Urinary bladder (tissue), 4 donors: ENCODE data around the gene LHX5. TPM values are rescaled to one million over a fixed set of nuclear protein-coding genes. Genes with fewer than 3 reads are reported as not detected.
A peak's percentile ranks its signal among the peaks of the same experiment; 100 is the strongest.

Experiments used
- DNase-seq: peaks from one replicate; pipeline ENCODE4 v3.0.0-alpha.2; 2015; ENCODE audit errors: extremely low spot score
- H3K27ac ChIP-seq: one replicate; pipeline ENCODE4 v1.5.1; 2013; ENCODE audit warnings: low read depth, mild to moderate bottlenecking, moderate library complexity
- H3K36me3 ChIP-seq: one replicate; pipeline ENCODE4 v1.6.1; 2013; ENCODE audit warnings: mild to moderate bottlenecking, moderate library complexity; ENCODE audit not compliant: insufficient read depth
- H3K4me1 ChIP-seq: one replicate; pipeline ENCODE4 v1.6.1; 2013; ENCODE audit warnings: mild to moderate bottlenecking, moderate library complexity; ENCODE audit not compliant: insufficient read depth
- H3K4me3 ChIP-seq: one replicate; pipeline ENCODE4 v1.5.1; 2013; ENCODE audit warnings: low read depth, low read length
- WGBS: extraction: QIAGEN DNeasy Blood & Tissue Kit; methylation state at CpG from one replicate; pipeline ENCODE4 v1.1.7; 2013; 5-methylcytosine and 5-hydroxymethylcytosine counted together
- polyA plus RNA-seq: library from polyadenylated mRNA; stranded (reverse); fragments of 200-250 nt; gene quantifications from one replicate; pipeline ENCODE4 v1.2.3, GENCODE V29; 2013
- total RNA-seq: library from RNA; depleted of rRNA; stranded (reverse); fragments of >200 nt; gene quantifications from one replicate; pipeline ENCODE4 v1.2.3, GENCODE V29; 2014
- donor health status: healthy with polysubstance abuse.
- donor health status: healthy.

The LHX5 gene
- total and polyA plus RNA-seq, 2 donors = not detected

- Histone ChIP-seq H3K4me3 (no peak overlapping the region), H3K4me1 (no peaks in the 10 kb centered on the region), H3K36me3 (no peaks in the 10 kb centered on the region), H3K27ac (no peak overlapping the region)
- WGBS = 81% methylated on average over 5 of the region's 5 CpGs
- DNase-seq = no peak
Measured at GRCh38 chr12:113435367-113435766, 36.3 kb downstream of the LHX5 start.

GRCh38 chr12:113432986-113433385 is 38.7 kb downstream of the LHX5 start:
- no peak for DNase-seq
- Histone ChIP-seq H3K27ac (no peak overlapping the region), H3K36me3 (no peaks in the 10 kb centered on the region), H3K4me1 (no peaks in the 10 kb centered on the region), H3K4me3 (no peak overlapping the region)

GRCh38 chr12:113428482-113428881 is 43.2 kb downstream of the LHX5 start:
- Histone ChIP-seq H3K4me1 (no peaks in the 10 kb centered on the region), H3K36me3 (no peaks in the 10 kb centered on the region), H3K27ac (no peak overlapping the region), H3K4me3 (no peak overlapping the region)
- whole genome bisulfite sequencing = 94% methylated on average over 1 of the region's 1 CpG
- no peak for DNase-seq

GRCh38 chr12:113427882-113428281 is 43.8 kb downstream of the LHX5 start:
- Histone ChIP-seq H3K4me1 (no peaks in the 10 kb centered on the region), H3K27ac (no peak overlapping the region), H3K4me3 (no peak overlapping the region), H3K36me3 (no peaks in the 10 kb centered on the region)
- 65% methylated on average over 9 of the region's 9 CpGs for WGBS
- no peak for DNase-seq

GRCh38 chr12:113425960-113426453 is 45.7 kb downstream of the LHX5 start:
- Histone ChIP-seq H3K36me3 (no peaks in the 10 kb centered on the region), H3K4me3 (no peak overlapping the region), H3K4me1 (no peaks in the 10 kb centered on the region), H3K27ac (no peak overlapping the region)
- no peak for DNase-seq
- 27% methylated on average over 11 of the region's 11 CpGs for WGBS

- no peak for DNase-seq
- WGBS = 55% methylated on average over 20 of the region's 20 CpGs
Measured at GRCh38 chr12:113424915-113425823, 46.5 kb downstream of the LHX5 start.

GRCh38 chr12:113424456-113424855 is 47.2 kb downstream of the LHX5 start:
- DNase-seq = no peak
- no peaks in the 10 kb centered on the region for H3K36me3 ChIP-seq
- no peaks in the 10 kb centered on the region for H3K4me1 ChIP-seq
- 87% methylated on average over 1 of the region's 1 CpG for WGBS
- H3K4me3 ChIP-seq = no peak overlapping the region
- H3K27ac ChIP-seq = no peak overlapping the region

More at GRCh38 chr12:113424915-113425823, 46.5 kb downstream of the LHX5 start:
- H3K36me3 ChIP-seq = no peaks in the 10 kb centered on the region
- no peaks in the 10 kb centered on the region for H3K4me1 ChIP-seq
- H3K27ac ChIP-seq = no peak overlapping the region
- no peak overlapping the region for H3K4me3 ChIP-seq

GRCh38 chr12:113422886-113423669 is 48.6 kb downstream of the LHX5 start:
- H3K27ac ChIP-seq = no peak overlapping the region
- no peak for DNase-seq
- no peaks in the 10 kb centered on the region for H3K4me1 ChIP-seq
- H3K36me3 ChIP-seq = no peaks in the 10 kb centered on the region
- WGBS = 83% methylated on average over 6 of the region's 6 CpGs
- H3K4me3 ChIP-seq = no peak overlapping the region

GRCh38 chr12:113422030-113422885 is 49.4 kb downstream of the LHX5 start, which contains the start of gene SDSL:
Gene SDSL (plus strand): TSS chr12:113422380. CDS start chr12:113427983, 5,603 bp downstream.
- peak within 1 kb of the TSS; percentile 27 for H3K4me3 ChIP-seq
- H3K27ac ChIP-seq = no peak within 1 kb of the TSS
- no peaks in the 10 kb centered on the region for H3K36me3 ChIP-seq
- H3K4me1 ChIP-seq = no peaks in the 10 kb centered on the region
- peak; percentile 26 for DNase-seq
- WGBS = 12% methylated on average over 13 of the region's 13 CpGs

GRCh38 chr12:113420996-113421595 is 50.6 kb downstream of the LHX5 start:
- WGBS = 62% methylated on average over 2 of the region's 2 CpGs
- DNase-seq = no peak
- no peak overlapping the region for H3K4me3 ChIP-seq

GRCh38 chr12:113418213-113418879 is 53.3 kb downstream of the LHX5 start:
- H3K36me3 ChIP-seq = no peaks in the 10 kb centered on the region
- 39% methylated on average over 13 of the region's 13 CpGs for WGBS
- DNase-seq = no peak
- no peaks in the 10 kb centered on the region for H3K4me1 ChIP-seq
- H3K27ac ChIP-seq = no peak overlapping the region
- no peak overlapping the region for H3K4me3 ChIP-seq

More at GRCh38 chr12:113420996-113421595, 50.6 kb downstream of the LHX5 start:
- Histone ChIP-seq H3K27ac (no peak overlapping the region), H3K36me3 (no peaks in the 10 kb centered on the region), H3K4me1 (no peaks in the 10 kb centered on the region)

- Histone ChIP-seq H3K27ac (no peak overlapping the region), H3K4me1 (no peaks in the 10 kb centered on the region), H3K36me3 (no peaks in the 10 kb centered on the region), H3K4me3 (no peak overlapping the region)
- WGBS = 35% methylated on average over 6 of the region's 6 CpGs
- DNase-seq = no peak
Measured at GRCh38 chr12:113416091-113416754, 55.4 kb downstream of the LHX5 start.
